ENCODE results near the gene RPA3.

Gene RPA3

DNA sequence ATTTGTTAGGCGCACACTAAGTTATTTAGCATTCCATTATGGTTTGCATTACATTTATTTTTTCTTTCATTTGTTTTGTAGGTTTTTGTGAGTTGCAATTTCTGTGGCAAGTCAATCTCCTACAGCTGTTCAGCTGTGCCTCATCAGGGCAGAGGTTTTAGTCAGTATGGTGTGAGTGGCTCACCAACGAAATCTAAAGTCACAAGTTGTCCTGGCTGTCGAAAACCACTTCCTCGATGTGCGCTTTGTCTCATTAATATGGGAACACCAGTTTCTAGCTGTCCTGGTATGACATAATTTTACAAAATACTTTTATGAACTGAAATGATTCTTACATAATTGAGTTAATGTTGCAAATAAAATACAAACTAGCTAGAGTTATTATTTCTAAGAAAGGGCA is 122.2 kb downstream of the RPA3 start:
- H3K4me3 ChIP-seq (replicated peaks; ENCODE audit: low read depth, low read length): no peak overlapping the region
- no peak for TF ChIP-seq CTCF (IDR thresholded peaks at IDR 0.05; ENCODE audit: low read depth, low read length, missing control alignments)
- DNase-seq (ENCODE audit: extremely low read depth, low read depth): no peak

- no peak overlapping the region for H3K4me3 ChIP-seq (replicated peaks; ENCODE audit: low read depth, low read length)
- TF ChIP-seq CTCF (IDR thresholded peaks at IDR 0.05; ENCODE audit: low read depth, low read length, missing control alignments): no peak
- no peak for DNase-seq (ENCODE audit: extremely low read depth, low read depth)
These were observed 123.0 kb downstream of the RPA3 start for GRCh38 chr7:7595451-7595850.

All from HFF-Myc (cell line).